Sigmoid colon (tissue), 4 donors: ENCODE results near the gene LPP.

ENCODE experiments used
- CTCF ChIP-seq, 4 experiments: fragments of 450-650 bp in 3 of 4; fragments of 200-600 bp in 1 of 4; IDR thresholded peaks; one replicate each; pipeline ENCODE4 v1.5.1; 2016 to 2019; ENCODE audit warnings: antibody characterized with exemption in 4 of 4, mild to moderate bottlenecking in 3 of 4, moderate library complexity in 2 of 4
- POLR2A ChIP-seq, 2 donors: fragments of 450-650 bp; IDR thresholded peaks; one replicate each; pipeline ENCODE4 v1.6.1; 2016; ENCODE audit warnings: antibody characterized with exemption in 2 of 2, mild to moderate bottlenecking in 2 of 2, moderate library complexity in 2 of 2
- POLR2AphosphoS5 ChIP-seq, 4 donors: sonication (generic); formaldehyde crosslinking; IDR thresholded peaks; one replicate each; pipeline ENCODE4 v1.6.1; 2017; ENCODE audit warnings: antibody characterized with exemption in 4 of 4

- no peak for TF ChIP-seq CTCF (IDR thresholded peaks at IDR 0.05)
- TF ChIP-seq POLR2A (IDR thresholded peaks at IDR 0.05) = no peak
- no peak for TF ChIP-seq POLR2AphosphoS5 (IDR thresholded peaks at IDR 0.05)
Measured at GRCh38 chr3:188826574-188826973, 672.6 kb downstream of the LPP start.
